Activated CD8-positive, alpha-beta T cell treated with anti-CD3 and anti-CD28 coated beads for 36 hours (primary cell): ENCODE data around the gene MCC. TPM values are rescaled to one million over a fixed set of nuclear protein-coding genes. Genes with fewer than 3 reads are reported as not detected.

Experiments
- ATAC-seq: fragments of 200-7000 bp; cut with Tn5 transposase; one replicate; pipeline ENCODE4 v1.10.0; 2021; ENCODE audit warnings: mild to moderate bottlenecking, moderate library complexity
- CTCF ChIA-PET: fragments of 350-600 bp; sonication (Branson Sonifier 250); formaldehyde crosslinking; loops from one replicate; lab custom pipeline; 2021; ENCODE audit warnings: antibody characterized with exemption; lab: Charles Lee
- POLR2A ChIA-PET: fragments of 350-600 bp; sonication (Branson Sonifier 250); formaldehyde crosslinking; loops from one replicate; lab custom pipeline; 2021; ENCODE audit warnings: antibody characterized with exemption; lab: Charles Lee
- DNase-seq: peaks from one replicate; pipeline ENCODE4 v3.0.0-alpha.2; 2020
- H3K27ac Mint-ChIP-seq: one replicate; pipeline ENCODE4 v1.8.0; 2021; ENCODE audit warnings: mild to moderate bottlenecking, mixed read lengths
- H3K27me3 Mint-ChIP-seq: one replicate; pipeline ENCODE4 v1.8.0; 2021; ENCODE audit warnings: mixed read lengths
- H3K36me3 Mint-ChIP-seq: one replicate; pipeline ENCODE4 v1.8.0; 2021; ENCODE audit warnings: low read depth, mixed read lengths
- H3K4me1 Mint-ChIP-seq: one replicate; pipeline ENCODE4 v1.8.0; 2021; ENCODE audit warnings: low read depth, mixed read lengths
- H3K4me3 Mint-ChIP-seq: one replicate; pipeline ENCODE4 v1.8.0; 2021; ENCODE audit warnings: mild to moderate bottlenecking, moderate library complexity, mixed read lengths
- H3K9me3 Mint-ChIP-seq: one replicate; pipeline ENCODE4 v1.8.0; 2021; ENCODE audit warnings: mixed read lengths
- intact Hi-C: fragments of 100-400 bp; cut with micrococcal nuclease; formaldehyde crosslinking; loops from one replicate; pipeline ENCODE4 v1.10.0; 2022
- total RNA-seq, 2 experiments: library from RNA; stranded (reverse); gene quantifications; one replicate each; pipeline ENCODE4 v1.2.3, GENCODE V29; 2021
- TF ChIP-seq, protein P1 (sequence below): fragments of 200-600 bp; IDR thresholded peaks from one replicate; pipeline ENCODE4 v1.8.0; 2022; ENCODE audit warnings: antibody characterized with exemption, mild to moderate bottlenecking

The MCC gene
- total RNA-seq, 2 experiments from 2014 or later: 4.9 to 5.4 TPM

DNA sequence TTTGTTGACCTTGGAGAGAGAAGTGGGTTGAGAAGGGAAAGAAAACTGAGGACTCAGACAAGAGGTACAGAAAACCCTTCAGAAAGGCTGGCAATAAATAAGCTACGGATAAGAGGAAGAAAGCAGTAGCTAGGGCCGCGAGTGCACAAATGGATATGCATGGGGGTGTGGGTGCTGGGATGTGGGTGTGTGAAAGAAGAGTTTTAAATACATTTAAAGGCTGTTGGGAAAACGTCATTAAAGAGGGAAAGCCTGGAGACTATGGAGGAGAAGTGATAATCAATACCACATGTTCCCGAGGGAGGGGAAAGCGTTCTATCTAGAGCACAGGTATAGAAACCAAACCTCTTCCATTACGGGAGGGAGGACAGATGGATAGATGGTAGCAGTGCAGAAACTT lies 230.7 kb downstream of the MCC start:
- TF ChIP-seq, protein P1, sequence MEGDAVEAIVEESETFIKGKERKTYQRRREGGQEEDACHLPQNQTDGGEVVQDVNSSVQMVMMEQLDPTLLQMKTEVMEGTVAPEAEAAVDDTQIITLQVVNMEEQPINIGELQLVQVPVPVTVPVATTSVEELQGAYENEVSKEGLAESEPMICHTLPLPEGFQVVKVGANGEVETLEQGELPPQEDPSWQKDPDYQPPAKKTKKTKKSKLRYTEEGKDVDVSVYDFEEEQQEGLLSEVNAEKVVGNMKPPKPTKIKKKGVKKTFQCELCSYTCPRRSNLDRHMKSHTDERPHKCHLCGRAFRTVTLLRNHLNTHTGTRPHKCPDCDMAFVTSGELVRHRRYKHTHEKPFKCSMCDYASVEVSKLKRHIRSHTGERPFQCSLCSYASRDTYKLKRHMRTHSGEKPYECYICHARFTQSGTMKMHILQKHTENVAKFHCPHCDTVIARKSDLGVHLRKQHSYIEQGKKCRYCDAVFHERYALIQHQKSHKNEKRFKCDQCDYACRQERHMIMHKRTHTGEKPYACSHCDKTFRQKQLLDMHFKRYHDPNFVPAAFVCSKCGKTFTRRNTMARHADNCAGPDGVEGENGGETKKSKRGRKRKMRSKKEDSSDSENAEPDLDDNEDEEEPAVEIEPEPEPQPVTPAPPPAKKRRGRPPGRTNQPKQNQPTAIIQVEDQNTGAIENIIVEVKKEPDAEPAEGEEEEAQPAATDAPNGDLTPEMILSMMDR: no peak
- intact Hi-C loops: no loop called here
- H3K4me1 Mint-ChIP-seq: peaks cover 3% of the 10 kb centered on the region
- CTCF ChIA-PET: interaction anchor here (1.1 kb wide), 1 partner anchor 12 kb away, joined by 3 read pairs; no protein-coding TSS in a partner anchor
- DNase-seq (no peak), ATAC-seq (no peak)
- no peak overlapping the region for H3K27ac Mint-ChIP-seq
- no peaks in the 10 kb centered on the region for H3K9me3 Mint-ChIP-seq
- no peaks in the 10 kb centered on the region for H3K36me3 Mint-ChIP-seq
- no peaks in the 10 kb centered on the region for H3K27me3 Mint-ChIP-seq
- POLR2A ChIA-PET: no interaction called here
- no peak overlapping the region for H3K4me3 Mint-ChIP-seq

DNA sequence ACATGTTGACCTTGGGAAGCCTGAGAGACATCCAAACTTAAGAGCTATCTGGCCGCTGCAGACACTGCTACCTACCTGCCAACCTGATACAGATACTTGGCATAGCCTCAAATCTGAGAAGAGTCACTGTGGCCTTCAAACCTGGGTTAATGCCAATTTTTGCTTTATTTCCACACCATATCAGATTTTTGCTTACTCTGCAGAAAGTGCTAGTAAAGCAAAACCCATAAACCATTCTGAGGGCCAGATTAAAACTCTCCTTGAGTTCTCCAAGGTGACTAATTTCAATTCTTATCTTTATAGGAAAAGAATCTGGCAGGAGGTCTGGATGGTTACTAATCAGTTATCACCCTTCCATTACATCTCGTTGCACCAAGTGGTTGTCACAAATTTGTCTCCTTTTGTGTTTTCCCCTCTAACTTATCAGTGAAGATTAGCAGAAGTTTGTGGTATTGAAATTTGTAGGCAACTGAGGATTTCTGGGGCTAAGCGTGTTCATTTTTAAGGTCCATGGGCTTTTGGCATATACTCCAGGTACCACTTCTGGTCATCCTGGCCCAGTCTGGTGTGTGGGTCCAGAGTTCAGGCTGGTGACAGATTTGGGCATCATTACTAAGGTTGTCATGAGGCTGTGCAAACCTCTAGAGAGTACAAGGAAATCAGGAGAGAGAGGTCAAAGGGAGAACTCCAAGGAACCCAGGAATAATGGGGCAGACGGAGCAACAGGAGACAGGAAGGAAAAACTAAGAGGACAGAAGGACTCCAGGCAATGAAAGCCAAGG lies 231.4 kb downstream of the MCC start:
- H3K27me3 Mint-ChIP-seq: no peaks in the 10 kb centered on the region
- ChIA-PET CTCF (no interaction called here), POLR2A (no interaction called here)
- H3K4me3 Mint-ChIP-seq: no peak overlapping the region
- H3K9me3 Mint-ChIP-seq: no peaks in the 10 kb centered on the region
- intact Hi-C loops: no loop called here
- TF ChIP-seq, protein P1: no peak
- DNase-seq (no peak), ATAC-seq (no peak)
- H3K36me3 Mint-ChIP-seq: no peaks in the 10 kb centered on the region
- peaks cover 3% of the 10 kb centered on the region for H3K4me1 Mint-ChIP-seq
- H3K27ac Mint-ChIP-seq: no peak overlapping the region

DNA sequence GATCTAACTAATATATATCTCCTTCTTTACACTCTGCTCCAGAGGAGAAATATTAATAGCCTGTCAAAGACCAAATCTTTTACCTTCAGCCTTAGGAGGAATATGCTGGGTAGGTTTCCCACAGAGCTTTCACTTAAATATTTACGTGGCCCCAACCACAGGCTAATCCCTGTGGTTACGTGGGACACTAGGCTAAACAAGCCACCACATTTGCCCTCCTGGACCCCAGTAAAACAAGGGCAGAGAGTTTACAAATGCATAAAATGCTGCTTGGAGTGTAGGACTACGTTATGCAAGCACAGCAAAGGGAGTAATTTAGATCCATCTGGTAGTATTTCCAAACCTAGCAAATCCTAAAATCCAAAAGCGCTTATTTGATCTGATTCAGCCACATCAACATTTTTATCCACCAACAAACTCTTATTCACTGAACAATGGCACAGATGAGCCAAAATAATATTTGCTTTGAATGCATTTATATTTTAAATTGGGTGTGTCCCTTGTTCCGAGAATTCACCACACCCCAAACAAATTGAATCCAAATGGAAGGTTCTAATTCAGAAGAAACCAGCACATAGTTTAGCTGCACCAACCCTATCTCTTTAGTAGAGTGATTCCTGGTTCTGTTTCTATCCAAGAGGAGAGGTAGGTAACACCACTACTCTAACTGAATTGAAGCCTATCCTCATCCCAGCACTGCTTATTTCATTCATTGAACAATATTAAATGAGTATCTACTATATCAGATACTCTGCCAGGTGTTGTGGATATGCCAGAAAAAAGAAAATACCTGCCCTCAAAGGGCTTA lies 232.5 kb downstream of the MCC start:
- Mint-ChIP-seq H3K9me3 (no peaks in the 10 kb centered on the region), H3K27me3 (no peaks in the 10 kb centered on the region), H3K27ac (no peak overlapping the region), H3K4me1 (peaks cover 3% of the 10 kb centered on the region), H3K4me3 (no peak overlapping the region), H3K36me3 (no peaks in the 10 kb centered on the region)
- ChIA-PET POLR2A (no interaction called here), CTCF (no interaction called here)
- no peak for DNase-seq
- intact Hi-C loops: no loop called here
- TF ChIP-seq, protein P1: no peak
- no peak for ATAC-seq

DNA sequence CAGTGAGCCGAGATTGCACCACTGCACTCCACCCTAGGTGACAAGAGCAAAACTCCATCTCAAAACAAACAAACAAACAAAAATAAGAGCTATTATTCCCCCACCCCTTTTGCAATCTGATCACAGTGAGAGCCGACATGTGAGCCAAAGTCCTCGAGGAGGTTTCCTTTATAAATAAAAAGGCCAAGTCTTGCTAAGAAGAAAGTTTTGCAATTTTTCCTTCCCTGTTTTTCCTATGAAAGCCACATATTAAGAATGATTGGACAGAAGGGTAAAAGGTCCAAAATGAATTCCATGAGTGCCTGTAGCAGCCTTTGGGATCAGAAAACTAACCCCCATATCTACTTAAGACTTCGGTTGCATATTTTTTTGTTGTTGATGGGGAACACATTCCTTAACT lies 233.1 kb downstream of the MCC start:
- no peak for DNase-seq
- TF ChIP-seq, protein P1: no peak
- Mint-ChIP-seq H3K27ac (no peak overlapping the region), H3K9me3 (no peaks in the 10 kb centered on the region), H3K4me3 (no peak overlapping the region), H3K27me3 (no peaks in the 10 kb centered on the region), H3K36me3 (no peaks in the 10 kb centered on the region), H3K4me1 (peaks cover 3% of the 10 kb centered on the region)
- CTCF ChIA-PET: no interaction called here
- POLR2A ChIA-PET: no interaction called here
- ATAC-seq: no peak
- intact Hi-C loops: no loop called here

DNA sequence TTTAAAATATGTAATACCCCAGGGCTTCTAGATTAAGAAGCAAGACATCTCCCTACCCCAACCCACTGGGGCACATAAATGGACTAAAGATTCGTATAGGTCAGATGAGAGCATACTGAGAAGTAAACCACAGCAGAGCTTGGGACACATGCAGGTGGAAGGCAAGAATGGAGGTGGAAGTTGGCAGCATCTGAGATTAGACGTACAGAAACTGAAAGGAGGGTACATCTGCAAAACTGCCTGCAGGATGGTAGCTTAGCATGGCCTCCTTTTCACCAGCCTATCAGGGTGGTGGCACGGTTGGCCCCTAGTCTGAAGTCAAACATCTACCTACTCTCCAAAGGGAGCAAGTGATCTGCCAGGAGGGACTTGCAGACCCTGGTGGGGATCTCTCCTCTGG lies 235.2 kb downstream of the MCC start:
- CTCF ChIA-PET: no interaction called here
- no peaks in the 10 kb centered on the region for H3K9me3 Mint-ChIP-seq
- H3K36me3 Mint-ChIP-seq: no peaks in the 10 kb centered on the region
- ATAC-seq (no peak), DNase-seq (no peak)
- H3K4me1 Mint-ChIP-seq: peaks cover 3% of the 10 kb centered on the region
- no peaks in the 10 kb centered on the region for H3K27me3 Mint-ChIP-seq
- POLR2A ChIA-PET: no interaction called here
- TF ChIP-seq, protein P1: no peak
- no peak overlapping the region for H3K27ac Mint-ChIP-seq
- H3K4me3 Mint-ChIP-seq: no peak overlapping the region
- intact Hi-C loops: no loop called here
